T-helper 1 cell treated with Interleukin-12 subunit alpha and Interleukin-12 subunit beta and Interleukin-4 antibody, amounts not matched to agents 30 μg/mL and 1 μg/mL, for 36 hours (primary cell): ENCODE data around the gene TMX2.
A peak's percentile ranks its signal among the peaks of the same experiment; 100 is the strongest.
"Not testable (repeated sequence)": the region's sequence is repeated elsewhere in the genome, so short reads cannot be mapped to it uniquely, and the experiment has no call there.

ENCODE experiments used
- H3K27ac Mint-ChIP-seq: one replicate; pipeline ENCODE4 v1.8.0; 2021; ENCODE audit warnings: mild to moderate bottlenecking, mixed read lengths
- H3K27me3 Mint-ChIP-seq: one replicate; pipeline ENCODE4 v1.8.0; 2021; ENCODE audit warnings: low read depth, mixed read lengths
- H3K36me3 Mint-ChIP-seq: one replicate; pipeline ENCODE4 v1.8.0; 2021; ENCODE audit warnings: low read depth, mixed read lengths
- H3K4me1 Mint-ChIP-seq: one replicate; pipeline ENCODE4 v1.8.0; 2021; ENCODE audit warnings: low read depth, mixed read lengths
- H3K4me3 Mint-ChIP-seq: one replicate; pipeline ENCODE4 v1.8.0; 2021; ENCODE audit warnings: mild to moderate bottlenecking, moderate library complexity, mixed read lengths
- H3K9me3 Mint-ChIP-seq: one replicate; pipeline ENCODE4 v1.8.0; 2021; ENCODE audit warnings: mixed read lengths

TMX2 gene

GRCh38 chr11:57699813-57700212 is 12.6 kb upstream of the TMX2 start:
- H3K27me3 Mint-ChIP-seq: no peaks in the 10 kb centered on the region
- no peak overlapping the region for H3K4me3 Mint-ChIP-seq
- H3K27ac Mint-ChIP-seq: no peak overlapping the region
- no peaks in the 10 kb centered on the region for H3K9me3 Mint-ChIP-seq
- no peaks in the 10 kb centered on the region for H3K4me1 Mint-ChIP-seq
- peaks cover 38% of the 10 kb centered on the region for H3K36me3 Mint-ChIP-seq

- peaks cover 41% of the 10 kb centered on the region for H3K36me3 Mint-ChIP-seq
- no peaks in the 10 kb centered on the region for H3K9me3 Mint-ChIP-seq
- no peaks in the 10 kb centered on the region for H3K27me3 Mint-ChIP-seq
- no peak overlapping the region for H3K4me3 Mint-ChIP-seq
- H3K4me1 Mint-ChIP-seq: no peaks in the 10 kb centered on the region
- no peak overlapping the region for H3K27ac Mint-ChIP-seq
Observed at GRCh38 chr11:57700425-57700824, 12.0 kb upstream of the TMX2 start.

- Mint-ChIP-seq H3K36me3 (peaks cover 39% of the 10 kb centered on the region), H3K9me3 (no peaks in the 10 kb centered on the region), H3K27ac (no peak overlapping the region), H3K4me1 (peaks cover 6% of the 10 kb centered on the region), H3K27me3 (no peaks in the 10 kb centered on the region), H3K4me3 (no peak overlapping the region)
Observed at GRCh38 chr11:57703341-57703740, 9.1 kb upstream of the TMX2 start.

- Mint-ChIP-seq H3K9me3 (no peaks in the 10 kb centered on the region), H3K4me1 (peaks cover 14% of the 10 kb centered on the region), H3K36me3 (peaks cover 36% of the 10 kb centered on the region), H3K27ac (no peak overlapping the region), H3K27me3 (no peaks in the 10 kb centered on the region), H3K4me3 (no peak overlapping the region)
Observed at GRCh38 chr11:57704932-57705331, 7.5 kb upstream of the TMX2 start.

- H3K27me3 Mint-ChIP-seq, H3K9me3 Mint-ChIP-seq, H3K4me3 Mint-ChIP-seq, H3K27ac Mint-ChIP-seq: not testable (repeated sequence)
- Mint-ChIP-seq H3K4me1 (peaks cover 17% of the 10 kb centered on the region), H3K36me3 (peaks cover 36% of the 10 kb centered on the region)
Observed at GRCh38 chr11:57705432-57705831, 7.0 kb upstream of the TMX2 start.

- peaks cover 41% of the 10 kb centered on the region for H3K4me1 Mint-ChIP-seq
- H3K36me3 Mint-ChIP-seq: peaks cover 16% of the 10 kb centered on the region
- H3K9me3 Mint-ChIP-seq: no peaks in the 10 kb centered on the region
- no peaks in the 10 kb centered on the region for H3K27me3 Mint-ChIP-seq
- no peak overlapping the region for H3K4me3 Mint-ChIP-seq
- H3K27ac Mint-ChIP-seq: peak overlapping the region; percentile 1
Observed at GRCh38 chr11:57709802-57710367, 2.5 kb upstream of the TMX2 start.

GRCh38 chr11:57711414-57712255 is 758 bp upstream of the TMX2 start, which contains the start of gene MED19:
Gene MED19 (minus strand): TSS chr11:57712215. CDS start chr11:57712179, 36 bp downstream.
- Mint-ChIP-seq H3K36me3 (peaks cover 9% of the 10 kb centered on the region), H3K27ac (peak within 1 kb of the TSS; percentile 93), H3K27me3 (no peaks in the 10 kb centered on the region), H3K4me3 (peak within 1 kb of the TSS; percentile 96), H3K4me1 (peaks cover 41% of the 10 kb centered on the region), H3K9me3 (no peaks in the 10 kb centered on the region)

GRCh38 chr11:57713835-57714234 is 1.4 kb downstream of the TMX2 start:
- Mint-ChIP-seq H3K4me1 (peaks cover 35% of the 10 kb centered on the region), H3K27ac (peak overlapping the region; percentile 13), H3K9me3 (no peaks in the 10 kb centered on the region), H3K27me3 (no peaks in the 10 kb centered on the region), H3K36me3 (peaks cover 6% of the 10 kb centered on the region), H3K4me3 (peak overlapping the region; percentile 96)

- not testable (repeated sequence) for H3K36me3 Mint-ChIP-seq, H3K27me3 Mint-ChIP-seq, H3K9me3 Mint-ChIP-seq, H3K27ac Mint-ChIP-seq, H3K4me3 Mint-ChIP-seq
- peaks cover 16% of the 10 kb centered on the region for H3K4me1 Mint-ChIP-seq
Observed at GRCh38 chr11:57716726-57717125, 4.3 kb downstream of the TMX2 start.

- no peak overlapping the region for H3K4me3 Mint-ChIP-seq
- H3K36me3 Mint-ChIP-seq: peaks cover 2% of the 10 kb centered on the region
- no peak overlapping the region for H3K27ac Mint-ChIP-seq
- H3K4me1 Mint-ChIP-seq: peaks cover 10% of the 10 kb centered on the region
- no peaks in the 10 kb centered on the region for H3K9me3 Mint-ChIP-seq
- H3K27me3 Mint-ChIP-seq: no peaks in the 10 kb centered on the region
Observed at GRCh38 chr11:57727185-57727584, 14.8 kb downstream of the TMX2 start.

GRCh38 chr11:57728829-57729228 is 16.4 kb downstream of the TMX2 start:
- Mint-ChIP-seq H3K27me3 (no peaks in the 10 kb centered on the region), H3K36me3 (peaks cover 2% of the 10 kb centered on the region), H3K4me1 (peaks cover 12% of the 10 kb centered on the region), H3K9me3 (no peaks in the 10 kb centered on the region), H3K4me3 (no peak overlapping the region), H3K27ac (no peak overlapping the region)

- Mint-ChIP-seq H3K9me3 (no peaks in the 10 kb centered on the region), H3K27me3 (no peaks in the 10 kb centered on the region), H3K4me3 (no peak overlapping the region), H3K27ac (no peak overlapping the region), H3K36me3 (peaks cover 2% of the 10 kb centered on the region), H3K4me1 (peaks cover 12% of the 10 kb centered on the region)
Observed at GRCh38 chr11:57729479-57729878, 17.1 kb downstream of the TMX2 start.

- Mint-ChIP-seq H3K27ac (no peak overlapping the region), H3K36me3 (peaks cover 10% of the 10 kb centered on the region)
Observed at GRCh38 chr11:57732661-57733060, 20.3 kb downstream of the TMX2 start.

GRCh38 chr11:57735619-57736298 is 23.4 kb downstream of the TMX2 start:
- H3K36me3 Mint-ChIP-seq: peaks cover 22% of the 10 kb centered on the region
- no peak overlapping the region for H3K4me3 Mint-ChIP-seq
- H3K27me3 Mint-ChIP-seq: no peaks in the 10 kb centered on the region

More at GRCh38 chr11:57732661-57733060, 20.3 kb downstream of the TMX2 start:
- Mint-ChIP-seq H3K4me1 (peaks cover 24% of the 10 kb centered on the region), H3K27me3 (no peaks in the 10 kb centered on the region), H3K9me3 (no peaks in the 10 kb centered on the region), H3K4me3 (no peak overlapping the region)

More at GRCh38 chr11:57735619-57736298, 23.4 kb downstream of the TMX2 start:
- peak overlapping the region; percentile 63 for H3K27ac Mint-ChIP-seq
- no peaks in the 10 kb centered on the region for H3K9me3 Mint-ChIP-seq
- peaks cover 22% of the 10 kb centered on the region for H3K4me1 Mint-ChIP-seq
